Measurements from ENCODE around the gene FHIT.
"Not testable (repeated sequence)": the region's sequence is repeated elsewhere in the genome, so short reads cannot be mapped to it uniquely, and the experiment has no call there.

FHIT gene

DNA sequence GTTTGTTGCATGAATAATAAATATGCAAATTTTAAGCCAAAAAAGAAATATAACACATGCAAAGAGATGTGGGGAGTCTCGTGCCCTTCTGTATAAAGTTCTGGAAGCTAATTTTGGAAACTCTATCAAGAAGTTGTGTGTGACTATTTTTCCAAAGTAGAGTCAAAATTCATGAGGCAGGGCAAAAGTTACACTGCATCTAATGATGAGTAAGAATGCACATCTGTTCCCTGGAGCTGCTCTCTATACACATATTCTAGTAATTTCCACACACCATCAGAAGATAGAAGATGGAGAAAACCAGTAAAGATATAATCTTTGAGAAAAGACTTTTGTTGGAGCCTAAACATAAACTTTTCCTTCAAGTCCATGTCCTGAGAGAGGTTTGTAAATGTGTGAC is 199.6 kb downstream of the FHIT start:
- no peak for DNase-seq

DNA sequence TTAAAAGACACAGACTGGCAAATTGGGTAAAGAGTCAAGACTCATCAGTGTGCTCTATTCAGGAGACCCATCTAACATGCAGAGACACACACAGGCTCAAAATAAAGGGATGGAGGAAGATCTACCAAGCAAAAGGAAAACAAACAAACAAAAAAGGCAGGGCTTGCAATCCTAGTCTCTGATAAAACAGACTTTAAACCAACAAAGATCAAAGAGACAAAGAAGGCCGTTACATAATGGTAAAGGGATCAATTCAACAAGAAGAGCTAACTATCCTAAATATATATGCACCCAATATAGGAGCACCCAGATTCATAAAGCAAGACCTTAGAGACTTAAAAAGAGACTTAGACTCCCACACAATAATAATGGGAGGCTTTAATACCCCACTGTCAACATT is 206.1 kb downstream of the FHIT start:
- not testable (repeated sequence) for DNase-seq

DNA sequence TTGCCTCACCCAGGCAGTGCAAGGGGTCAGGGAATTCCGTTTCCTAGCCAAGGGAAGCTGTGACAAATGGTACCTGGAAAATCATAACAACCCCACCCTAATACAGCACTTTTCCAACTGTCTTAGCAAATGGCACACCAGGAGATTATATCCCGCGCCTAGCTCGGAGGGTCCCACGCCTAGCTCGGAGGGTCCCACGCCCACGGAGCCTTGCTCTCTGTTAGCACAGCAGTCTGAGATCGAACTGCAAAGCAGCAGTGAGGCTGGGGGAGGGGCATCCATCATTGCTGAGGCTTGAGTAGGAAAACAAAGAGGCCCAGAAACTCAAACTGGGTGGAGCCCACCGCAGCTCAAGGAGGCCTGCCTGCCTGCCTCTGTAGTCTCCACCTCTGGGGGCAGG is 208.1 kb downstream of the FHIT start:
- DNase-seq, result no peak

DNA sequence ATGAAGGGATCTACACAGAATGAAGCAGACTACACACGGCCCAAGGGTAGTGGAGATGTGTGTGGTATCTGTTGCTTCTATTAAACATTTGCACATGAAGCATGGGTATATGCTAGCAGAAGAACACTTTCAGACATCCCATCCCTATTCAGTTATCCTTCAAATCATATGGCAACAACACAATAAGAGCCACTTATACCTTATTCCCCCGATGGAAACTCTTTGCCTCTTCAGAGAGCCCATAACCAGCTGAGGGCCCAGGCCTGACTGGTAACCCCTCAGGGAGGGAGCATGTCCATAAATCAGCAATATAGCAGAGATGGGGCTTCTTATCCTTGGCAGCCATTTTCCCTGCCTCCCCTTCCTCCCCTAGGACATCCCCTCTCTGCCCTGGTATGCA is 210.6 kb downstream of the FHIT start:
- DNase-seq, result no peak

DNA sequence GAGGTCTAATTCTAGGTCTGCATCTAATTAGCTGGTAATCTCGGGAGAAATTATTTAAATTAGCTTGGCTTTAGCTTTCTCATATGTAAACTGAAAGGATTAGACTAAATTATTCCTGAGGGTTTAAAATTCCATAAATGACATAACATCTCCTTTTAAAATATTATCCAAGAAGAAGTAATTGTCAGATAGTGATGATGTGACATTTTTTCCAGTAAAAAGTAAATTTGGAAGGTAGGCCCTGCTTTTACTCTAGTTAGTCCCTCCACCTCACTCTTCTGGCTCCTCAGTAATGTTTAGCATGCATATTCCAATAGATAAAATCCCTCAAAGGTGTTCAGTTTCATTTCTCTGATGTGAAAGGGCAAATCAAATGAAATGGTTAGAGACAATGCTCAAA is 215.7 kb downstream of the FHIT start:
- DNase-seq, result no peak

DNA sequence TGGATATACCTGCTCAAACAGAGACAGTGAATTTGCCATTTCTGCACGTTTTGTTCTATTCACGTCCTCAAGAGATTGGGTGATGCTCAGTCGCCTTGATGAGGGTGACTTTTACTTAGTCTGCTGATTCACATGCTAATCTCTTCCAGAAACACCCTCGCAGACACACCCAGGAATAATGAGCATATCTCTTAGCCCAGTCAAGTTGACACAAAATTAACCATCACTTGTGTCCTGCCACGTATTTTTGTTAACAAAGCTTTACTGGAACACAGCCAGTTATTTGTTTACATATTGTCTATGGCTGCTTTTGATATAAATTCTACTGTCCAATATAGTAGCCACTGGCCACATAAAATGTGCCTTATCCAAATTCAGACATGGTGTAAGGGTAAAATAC is 218.3 kb downstream of the FHIT start:
- no peak for DNase-seq

DNA sequence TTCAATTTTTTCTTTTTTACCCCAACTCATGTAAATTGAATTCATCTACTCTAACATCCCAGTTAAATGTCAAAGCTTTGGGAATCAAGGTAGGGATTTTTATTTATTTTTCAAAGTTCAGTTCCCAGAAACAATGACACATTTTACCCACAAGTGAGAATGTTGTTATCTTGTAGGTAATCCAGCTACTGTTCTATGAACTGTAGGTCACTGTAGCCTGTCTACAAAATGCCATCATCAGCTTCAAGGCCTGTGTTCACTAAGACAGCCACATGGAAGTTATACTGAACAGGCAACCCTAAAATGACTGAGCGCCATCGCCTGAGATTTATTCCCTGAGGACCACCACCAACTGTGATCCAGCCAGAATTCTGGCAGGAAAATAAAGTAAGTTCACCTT is 219.7 kb downstream of the FHIT start:
- no peak for DNase-seq

DNA sequence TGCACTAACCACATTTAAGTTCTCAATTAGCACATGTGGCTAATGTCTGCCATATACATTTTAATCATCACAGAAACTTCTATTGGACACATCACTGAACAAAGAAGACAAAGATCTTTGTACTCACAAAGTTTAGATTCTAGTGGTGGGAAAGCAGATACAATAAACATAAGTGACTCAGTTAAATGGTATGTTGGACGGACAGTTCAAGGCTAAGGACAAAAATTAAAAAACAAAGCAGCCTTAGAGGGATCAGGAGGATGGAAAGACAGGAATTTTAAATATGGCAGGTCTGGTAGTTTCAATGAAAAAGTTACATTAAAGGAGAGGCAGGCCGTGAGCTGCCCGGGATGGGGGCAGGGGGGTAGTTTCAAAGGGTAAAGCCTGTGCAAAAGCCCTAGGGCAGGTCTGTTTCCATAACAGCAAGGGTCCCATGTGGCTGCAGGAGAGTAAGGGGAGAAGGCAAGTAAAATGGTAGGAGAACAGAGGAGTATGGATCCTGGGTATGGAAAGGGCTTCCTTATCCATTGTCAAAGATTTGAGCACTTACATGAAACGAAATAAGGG is 220.7 kb downstream of the FHIT start:
- no peak for DNase-seq

DNA sequence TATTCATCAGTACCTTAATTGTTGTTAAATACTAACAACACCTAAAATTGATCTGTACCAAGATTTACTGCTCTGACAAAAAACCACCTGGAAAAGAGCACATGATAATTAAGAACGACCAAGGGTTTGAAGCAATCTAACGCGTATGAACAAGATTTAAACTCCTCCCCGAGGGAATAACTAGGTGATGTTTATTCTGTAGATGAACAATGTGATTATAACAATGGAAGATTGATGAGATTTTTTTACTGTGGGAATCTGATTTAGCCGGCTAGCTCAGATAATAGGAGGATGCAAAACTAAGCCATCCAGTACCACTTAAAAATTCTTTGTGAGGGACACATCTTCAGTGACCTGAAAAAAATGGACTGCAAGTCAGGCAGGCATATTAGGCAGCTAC is 222.1 kb downstream of the FHIT start:
- no peak for DNase-seq

DNA sequence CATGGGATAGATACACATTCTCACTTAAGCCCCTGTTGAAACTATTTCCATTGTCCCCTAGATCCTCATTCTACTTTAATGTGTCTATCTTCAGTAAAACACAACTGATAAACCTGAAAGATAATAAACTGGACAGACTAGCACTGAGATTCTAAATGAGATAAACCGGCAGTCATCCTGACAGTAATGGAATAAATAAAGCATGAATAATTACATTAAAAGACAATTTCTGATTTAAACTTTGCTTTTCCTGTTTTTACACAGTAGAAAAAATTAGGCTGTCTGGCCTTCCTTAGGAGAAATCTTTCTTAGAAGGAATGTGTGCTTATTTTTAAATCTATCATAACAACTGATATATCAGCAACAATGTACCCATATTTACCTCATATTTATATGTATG is 232.4 kb downstream of the FHIT start:
- no peak for DNase-seq

DNA sequence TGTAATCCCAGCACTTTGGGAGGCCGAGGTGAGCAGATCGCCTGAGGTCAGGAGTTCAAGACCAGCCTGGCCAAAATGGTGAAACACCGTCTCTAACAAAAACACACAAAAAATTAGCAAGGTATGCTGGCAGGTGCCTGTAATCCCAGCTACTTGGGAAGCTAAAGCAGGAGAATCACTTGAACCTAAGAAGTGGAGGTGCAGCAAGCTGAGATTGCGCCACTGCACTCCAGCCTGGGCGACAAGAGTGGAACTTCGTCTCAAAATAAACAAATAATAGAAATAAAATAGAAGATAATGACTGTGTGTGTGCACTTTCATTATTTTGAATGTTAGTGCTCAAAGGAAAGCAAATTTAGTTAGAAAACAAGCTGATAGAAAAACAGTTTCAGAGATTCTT is 234.2 kb downstream of the FHIT start:
- DNase-seq, result not testable (repeated sequence)

DNA sequence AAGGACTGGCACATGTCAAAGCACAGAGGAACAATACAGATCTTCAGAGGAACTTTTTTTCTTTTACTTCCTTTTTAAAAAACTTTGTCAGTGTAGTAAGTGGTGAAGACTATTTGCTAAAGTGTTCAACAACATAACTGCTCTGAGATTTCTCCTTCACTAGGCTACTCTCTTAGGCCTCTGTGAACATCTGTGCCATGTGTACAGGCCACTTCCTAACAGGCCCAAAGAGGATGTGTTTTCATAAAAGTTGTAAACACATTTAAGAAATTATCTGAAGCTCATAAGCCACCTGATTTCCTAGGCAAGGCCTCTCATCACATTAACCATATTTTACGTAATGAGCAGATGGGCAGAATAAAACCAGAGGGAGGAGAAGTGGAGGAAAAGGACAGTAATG is 235.4 kb downstream of the FHIT start:
- DNase-seq, result no peak

DNA sequence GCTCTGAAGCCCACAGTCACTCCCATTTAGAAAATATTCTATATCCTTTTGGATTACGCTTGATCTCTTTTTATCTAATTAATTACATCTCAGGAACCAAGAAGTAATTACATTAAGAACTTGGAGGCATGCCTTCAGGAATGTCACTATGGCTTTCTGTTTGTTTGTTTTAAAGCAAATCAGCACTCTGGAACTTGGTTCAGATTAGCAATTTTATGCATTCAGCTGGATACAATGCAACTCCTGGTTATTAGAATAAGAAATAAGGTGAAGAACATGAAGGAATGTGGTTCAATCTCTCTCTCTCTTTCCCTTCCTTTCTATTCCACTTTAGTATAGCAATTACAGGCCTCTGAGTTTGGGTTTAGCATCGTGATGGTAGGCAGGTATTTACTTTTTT is 235.8 kb downstream of the FHIT start:
- no peak for DNase-seq

DNA sequence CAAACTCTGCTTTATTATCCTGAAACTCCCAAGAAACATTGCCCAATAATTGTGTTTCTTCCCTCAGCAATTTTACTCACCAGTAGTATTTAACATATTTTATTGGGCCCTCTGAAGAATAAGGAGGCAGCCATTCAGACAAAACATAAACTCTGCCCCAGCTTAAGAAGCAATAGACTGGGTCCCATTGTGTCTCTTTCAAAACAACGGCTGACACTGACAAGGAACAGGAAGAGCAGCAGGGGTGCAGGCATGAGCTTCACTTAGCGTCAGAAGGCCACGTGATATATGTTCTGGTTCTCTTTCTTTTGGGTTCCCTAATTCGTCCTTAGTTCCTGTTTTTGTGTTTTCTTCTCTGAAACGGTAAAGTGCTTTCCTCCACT is 242.3 kb downstream of the FHIT start:
- DNase-seq, result no peak

DNA sequence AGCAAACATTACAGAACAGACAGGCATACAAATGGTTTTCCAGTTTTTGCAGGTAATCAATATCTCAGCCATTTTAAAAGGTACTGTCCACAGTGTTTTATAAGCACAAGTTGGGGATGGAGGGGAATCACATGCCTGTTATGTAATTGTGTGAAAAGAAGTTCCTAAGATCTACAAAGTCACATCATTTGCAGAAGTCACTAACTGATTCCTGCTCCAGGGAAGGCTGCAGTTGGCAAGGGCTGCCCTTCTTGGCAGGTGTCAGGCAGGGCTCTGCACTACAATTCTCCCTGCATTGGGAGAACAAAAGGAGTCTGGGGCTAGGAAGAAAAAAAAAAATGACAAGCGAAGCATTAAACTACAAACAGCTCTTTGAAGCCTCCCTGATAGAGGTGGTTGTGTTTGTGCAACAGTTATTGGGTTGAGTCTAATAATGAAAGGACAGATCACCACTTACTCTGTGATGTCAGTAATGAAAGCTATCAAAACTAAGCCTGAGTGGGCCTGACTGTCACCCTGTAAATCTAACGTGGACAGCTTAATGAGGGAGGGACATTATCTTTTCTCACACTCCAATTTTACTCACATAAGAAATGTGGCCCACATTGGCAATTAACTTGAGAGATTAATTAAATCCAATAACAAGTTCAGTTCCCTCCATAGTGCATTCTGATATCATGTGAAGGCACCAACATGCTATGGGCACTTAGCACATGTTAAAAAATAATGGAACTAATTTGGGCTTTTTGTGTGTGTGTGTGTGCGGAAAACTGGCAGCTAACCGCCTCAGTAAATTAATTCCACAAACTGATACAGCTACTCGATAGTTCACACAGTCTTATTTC is 242.9 kb downstream of the FHIT start:
- no peak for DNase-seq

DNA sequence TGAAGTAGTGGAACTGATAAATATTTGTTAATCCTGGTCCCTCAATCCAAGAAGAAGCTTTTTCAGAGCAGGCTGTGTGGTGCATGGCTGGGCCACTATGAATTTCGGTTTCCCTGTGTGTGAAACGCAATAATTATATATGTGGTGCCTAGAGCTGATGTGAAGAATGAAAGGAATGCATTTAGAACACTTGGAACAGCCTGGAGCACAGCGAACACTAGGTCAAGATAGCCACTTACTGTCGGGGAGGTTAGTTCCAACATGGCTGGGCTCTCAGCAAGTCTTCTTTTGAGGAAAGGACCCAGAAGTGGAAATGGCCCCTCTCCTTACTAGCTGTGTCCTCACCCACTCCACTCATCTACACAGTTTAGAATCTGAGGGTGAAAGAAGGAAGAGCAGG is 245.7 kb downstream of the FHIT start:
- no peak for DNase-seq

DNA sequence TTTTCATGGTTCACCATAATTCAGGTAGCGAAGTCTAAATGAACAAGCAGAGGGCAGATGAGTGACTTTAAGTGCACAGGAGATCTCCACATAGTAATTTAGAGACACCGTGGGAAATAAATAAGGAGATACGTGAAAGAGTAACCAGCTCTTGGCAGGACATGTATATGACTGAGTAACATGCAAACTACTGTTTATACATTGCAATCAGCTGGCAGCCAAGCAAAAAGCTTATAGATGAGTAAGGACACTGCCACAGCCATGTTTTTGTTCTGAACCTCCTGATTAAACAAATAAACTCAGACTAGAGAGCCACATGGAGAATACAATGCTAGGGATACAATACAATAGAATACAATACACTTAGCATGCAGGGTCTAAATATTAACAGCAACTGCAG is 252.4 kb downstream of the FHIT start:
- DNase-seq, result no peak

DNA sequence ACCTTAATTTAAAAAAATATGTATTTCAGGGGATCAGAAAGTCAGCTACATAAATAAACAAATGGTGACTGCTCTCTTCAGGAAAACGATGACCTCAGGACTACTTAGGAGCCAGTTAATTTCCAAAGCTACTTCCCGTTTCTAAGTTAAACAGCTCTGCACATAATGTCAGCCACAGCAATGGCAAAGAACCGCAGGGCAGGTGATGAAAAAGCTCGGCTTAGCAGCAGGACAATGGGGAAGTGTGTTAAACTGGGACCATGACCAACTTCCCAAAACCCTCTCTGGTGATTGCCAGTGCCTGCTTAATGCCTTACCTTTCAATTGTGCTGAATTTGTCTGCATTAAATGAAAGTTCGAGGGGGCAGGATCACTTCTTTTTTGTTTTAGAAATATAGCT is 258.9 kb downstream of the FHIT start:
- DNase-seq, result no peak

DNA sequence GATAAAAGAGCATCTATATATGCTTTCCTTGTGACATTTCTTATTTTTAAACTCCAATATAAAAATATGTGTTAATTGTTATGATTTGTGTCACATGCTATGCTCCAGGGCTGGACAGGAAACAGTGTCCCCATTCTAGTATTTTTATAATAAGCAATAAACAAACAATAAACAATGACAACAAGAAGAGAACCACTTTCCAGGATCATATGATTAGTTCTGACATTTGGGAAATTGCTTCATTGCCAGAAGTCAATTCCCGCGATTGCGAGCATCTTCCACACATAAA is 260.9 kb downstream of the FHIT start:
- DNase-seq, result no peak

DNA sequence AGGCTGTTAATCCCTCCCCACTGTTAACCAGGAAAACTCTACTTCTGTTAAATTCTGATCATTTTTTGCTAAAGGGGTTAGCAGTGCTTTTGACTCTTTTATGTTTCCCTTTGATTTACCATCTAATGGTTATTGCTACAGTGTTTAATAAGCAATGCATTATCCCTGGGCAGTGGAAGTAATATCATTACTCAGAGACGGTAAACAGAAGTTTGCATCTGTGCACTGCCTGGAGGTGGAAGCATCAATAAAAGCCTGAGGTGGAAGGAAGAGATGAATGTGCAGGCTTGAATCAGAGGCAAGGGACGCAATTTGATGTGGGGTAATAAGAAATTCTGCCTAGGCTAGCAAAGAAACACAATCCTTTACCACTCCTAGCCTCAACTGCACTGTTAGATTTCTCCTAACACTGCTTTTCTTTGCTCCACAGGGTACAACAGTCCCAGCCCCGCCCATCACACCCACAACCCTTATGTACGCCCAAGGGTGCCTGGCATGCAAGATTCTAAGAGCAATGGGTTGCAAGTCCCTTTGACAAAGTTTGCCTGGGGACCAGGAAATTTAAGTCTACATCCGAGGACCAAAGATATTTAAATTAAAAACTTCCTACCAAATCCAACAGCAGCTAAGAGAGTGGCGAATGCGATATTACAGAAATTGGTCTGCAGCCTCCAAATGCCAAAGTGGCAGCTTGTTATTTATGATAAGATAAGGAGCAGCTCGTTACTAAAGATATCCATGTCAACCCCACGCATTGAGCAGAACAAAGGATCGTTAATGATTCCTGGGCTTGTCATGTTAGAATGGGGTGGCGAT is 261.4 kb downstream of the FHIT start:
- no peak for DNase-seq

DNA sequence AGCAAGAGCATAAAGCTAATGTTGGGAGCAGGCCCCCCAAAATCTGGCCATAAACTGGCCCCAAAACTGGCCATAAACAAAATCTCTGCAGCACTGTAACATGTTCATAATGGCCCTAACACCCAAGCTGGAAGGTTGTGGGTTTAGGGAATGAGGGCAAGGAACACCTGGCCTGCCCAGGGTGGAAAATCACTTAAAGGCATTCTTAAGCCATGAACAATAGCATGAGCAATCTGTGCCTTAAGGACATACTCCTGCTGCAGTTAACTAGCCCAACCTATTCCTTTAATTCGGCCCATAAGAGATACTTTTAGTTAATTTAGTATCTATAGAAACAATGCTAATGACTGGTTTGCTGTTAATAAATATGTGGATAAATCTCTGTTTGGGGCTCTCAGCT is 264.1 kb downstream of the FHIT start:
- not testable (repeated sequence) for DNase-seq

DNA sequence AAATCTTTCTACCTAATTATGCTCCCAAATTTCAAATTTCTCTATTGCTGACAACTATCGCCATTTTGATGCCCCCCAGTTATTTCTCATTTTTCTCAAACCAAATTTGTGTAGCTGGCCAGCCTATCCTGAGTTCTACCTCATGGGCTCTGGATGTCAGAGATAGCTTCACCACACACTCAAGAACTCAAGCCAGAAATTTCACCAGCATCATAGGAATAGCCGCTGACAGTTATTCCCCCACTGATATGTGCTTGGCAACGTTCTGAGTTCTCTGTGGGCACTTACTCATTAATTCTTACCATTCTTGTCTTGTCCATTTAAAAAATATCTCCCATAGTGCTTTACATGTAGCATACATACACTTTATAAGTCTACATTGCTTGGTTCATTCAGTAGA is 264.7 kb downstream of the FHIT start:
- no peak for DNase-seq

DNA sequence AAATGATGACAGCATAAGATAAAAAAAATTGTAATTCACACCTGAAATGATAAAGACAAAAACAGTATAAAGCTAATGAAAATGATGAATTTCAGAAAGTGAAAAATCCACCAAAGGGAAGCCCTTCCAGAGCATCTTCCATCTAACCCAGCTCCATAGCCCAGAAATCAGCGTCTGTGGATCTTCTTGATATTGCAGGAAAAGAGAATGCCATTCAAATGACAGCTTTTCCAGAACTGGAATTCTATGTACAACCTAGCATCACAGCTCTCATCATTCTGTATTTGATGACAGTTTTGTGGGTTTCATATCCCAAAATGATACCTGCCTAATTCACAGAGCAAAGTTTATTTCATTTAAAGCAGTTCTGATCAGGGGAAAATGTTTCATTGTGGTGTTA is 267.3 kb downstream of the FHIT start:
- DNase-seq, result no peak

DNA sequence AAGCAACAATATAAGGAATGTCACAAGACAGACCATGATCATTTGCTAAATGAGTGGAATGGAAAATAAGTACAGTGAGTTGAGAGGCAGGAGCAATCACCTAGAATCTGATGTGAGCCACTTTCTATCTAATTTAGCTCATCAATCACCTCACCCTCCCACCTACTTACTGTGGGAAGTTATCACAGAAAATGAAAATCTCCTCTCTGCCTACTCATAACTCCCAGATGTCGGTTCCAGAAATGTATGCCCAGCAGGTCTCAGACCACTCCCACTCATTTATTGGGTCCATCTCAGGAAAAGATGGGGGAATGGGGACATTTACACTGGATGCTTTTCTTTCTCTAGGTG is 270.9 kb downstream of the FHIT start:
- DNase-seq, result no peak

Data from stimulated activated CD4-positive, alpha-beta T cell treated with anti-CD3 and anti-CD28 coated beads, Interleukin-4, amount 100 ng/mL, for 24 hours (primary cell).